ENCODE measurements around the gene TPRA1. TPM values are rescaled to one million over a fixed set of nuclear protein-coding genes. Genes with fewer than 3 reads are reported as not detected.

Gene TPRA1
- total and polyA plus RNA-seq, 2 of the 4 experiments (the other 2 are of a cell fraction): 17.9 to 40.1 TPM

DNA sequence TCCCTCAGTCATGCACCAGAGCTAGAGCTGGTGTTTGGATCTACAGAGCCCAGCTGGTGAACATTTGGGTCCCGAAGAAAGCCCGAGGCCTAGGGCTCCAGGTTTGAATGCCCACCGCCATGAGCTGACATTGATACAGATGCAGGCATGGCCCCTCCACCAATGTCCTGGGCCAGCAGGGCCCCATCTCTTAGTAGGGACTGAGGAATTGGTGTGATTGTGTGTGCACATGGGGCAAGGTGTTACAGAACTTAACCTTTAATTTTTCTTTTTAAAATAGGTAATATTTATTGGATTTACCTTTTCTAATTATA lies 49.5 kb upstream of the TPRA1 start:
- Histone ChIP-seq H3K9ac (ENCODE audit: low read depth, low read length) (no peak overlapping the region), H2BK20ac (ENCODE audit: low read depth, low read length) (no peak overlapping the region), H2AFZ (replicated peaks; ENCODE audit: low read length, poor library complexity) (no peak overlapping the region), H2AK9ac (replicated peaks; ENCODE audit: low read depth, low read length, poor library complexity) (no peak overlapping the region), H2BK15ac (ENCODE audit: low read depth, low read length) (no peak overlapping the region), H2BK5ac (ENCODE audit: low read depth, low read length, poor library complexity, severe bottlenecking) (no peak overlapping the region), H3K56ac (ENCODE audit: extremely low read depth, insufficient read depth, low read length) (no peak overlapping the region), H3K27ac (ENCODE audit: insufficient read depth, low read length) (no peak overlapping the region), H4K20me1 (ENCODE audit: insufficient read depth, low read length) (no peaks in the 10 kb centered on the region), H3K36me3 (ENCODE audit: control insufficient read depth, insufficient read depth, low read length) (no peaks in the 10 kb centered on the region), H3K9me1 (ENCODE audit: insufficient read depth, low read length) (no peaks in the 10 kb centered on the region), H3K4me2 (ENCODE audit: low read depth, low read length) (no peak overlapping the region), H3K27me3 (ENCODE audit: control insufficient read depth, insufficient read depth, low read length) (peaks cover 13% of the 10 kb centered on the region), H3K9me3 (ENCODE audit: control insufficient read depth, insufficient read depth, low read length) (no peaks in the 10 kb centered on the region), H4K91ac (ENCODE audit: insufficient read depth, low read depth, low read length) (no peak overlapping the region), H3K4me3 (ENCODE audit: insufficient read depth, low read depth, low read length) (no peak overlapping the region), H3K79me1 (ENCODE audit: low read depth in 1 of 2, low read length in 2 of 2) (no peaks in the 10 kb centered on the region), H4K5ac (ENCODE audit: low read depth, low read length) (no peak overlapping the region), H4K8ac (ENCODE audit: low read depth in 2 of 2, low read length in 2 of 2) (no peak overlapping the region), H3K14ac (replicated peaks; ENCODE audit: low read depth, low read length) (no peak overlapping the region), H3K23ac (ENCODE audit: low read depth, low read length) (no peak overlapping the region), H3K4ac (ENCODE audit: low read depth, low read length) (no peak overlapping the region), H3K18ac (ENCODE audit: low read depth, low read length) (no peak overlapping the region), H3K4me1 (ENCODE audit: control insufficient read depth, insufficient read depth, low read length) (peaks cover 2% of the 10 kb centered on the region; the same call in 1 of the 2 replicates), H2BK120ac (ENCODE audit: low read depth, low read length) (no peak overlapping the region), H2AK5ac (ENCODE audit: low read depth, low read length) (no peak overlapping the region)
- no TSS peak for BruUV-seq (replicated peaks)
- in situ Hi-C loops (cut with MboI; ENCODE audit: low sequenced_read_pairs): no loop called here
- dilution Hi-C loops (cut with HindIII; ENCODE audit: low sequenced_read_pairs, unreplicated experiment): no loop called here
- TF ChIP-seq, protein P1, sequence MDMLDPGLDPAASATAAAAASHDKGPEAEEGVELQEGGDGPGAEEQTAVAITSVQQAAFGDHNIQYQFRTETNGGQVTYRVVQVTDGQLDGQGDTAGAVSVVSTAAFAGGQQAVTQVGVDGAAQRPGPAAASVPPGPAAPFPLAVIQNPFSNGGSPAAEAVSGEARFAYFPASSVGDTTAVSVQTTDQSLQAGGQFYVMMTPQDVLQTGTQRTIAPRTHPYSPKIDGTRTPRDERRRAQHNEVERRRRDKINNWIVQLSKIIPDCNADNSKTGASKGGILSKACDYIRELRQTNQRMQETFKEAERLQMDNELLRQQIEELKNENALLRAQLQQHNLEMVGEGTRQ (IDR thresholded peaks at IDR 0.05; ENCODE audit: low read depth, low read length): no peak
- TF ChIP-seq MAFK (IDR thresholded peaks at IDR 0.05; ENCODE audit: low read depth, low read length): no peak
- TF ChIP-seq MXI1 (IDR thresholded peaks at IDR 0.05; ENCODE audit: borderline replicate concordance, low read depth, low read length): no peak
- no peak for TF ChIP-seq FOS (IDR thresholded peaks at IDR 0.05; ENCODE audit: low read depth, low read length)
- TF ChIP-seq BHLHE40 (IDR thresholded peaks at IDR 0.05; ENCODE audit: low read depth, low read length): no peak
- no peak for TF ChIP-seq RFX5 (IDR thresholded peaks at IDR 0.05; ENCODE audit: low read depth, low read length)
- TF ChIP-seq RAD21 (IDR thresholded peaks at IDR 0.05; ENCODE audit: low read length): no peak
- TF ChIP-seq NFE2L2 (IDR thresholded peaks at IDR 0.05; ENCODE audit: low read depth, low read length): no peak
- TF ChIP-seq CEBPB (IDR thresholded peaks at IDR 0.05; ENCODE audit: low read depth, low read length): no peak
- TF ChIP-seq, protein P2, sequence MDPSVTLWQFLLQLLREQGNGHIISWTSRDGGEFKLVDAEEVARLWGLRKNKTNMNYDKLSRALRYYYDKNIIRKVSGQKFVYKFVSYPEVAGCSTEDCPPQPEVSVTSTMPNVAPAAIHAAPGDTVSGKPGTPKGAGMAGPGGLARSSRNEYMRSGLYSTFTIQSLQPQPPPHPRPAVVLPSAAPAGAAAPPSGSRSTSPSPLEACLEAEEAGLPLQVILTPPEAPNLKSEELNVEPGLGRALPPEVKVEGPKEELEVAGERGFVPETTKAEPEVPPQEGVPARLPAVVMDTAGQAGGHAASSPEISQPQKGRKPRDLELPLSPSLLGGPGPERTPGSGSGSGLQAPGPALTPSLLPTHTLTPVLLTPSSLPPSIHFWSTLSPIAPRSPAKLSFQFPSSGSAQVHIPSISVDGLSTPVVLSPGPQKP (IDR thresholded peaks at IDR 0.05; ENCODE audit: borderline replicate concordance, low read depth, low read length): no peak
- TF ChIP-seq, protein P3, sequence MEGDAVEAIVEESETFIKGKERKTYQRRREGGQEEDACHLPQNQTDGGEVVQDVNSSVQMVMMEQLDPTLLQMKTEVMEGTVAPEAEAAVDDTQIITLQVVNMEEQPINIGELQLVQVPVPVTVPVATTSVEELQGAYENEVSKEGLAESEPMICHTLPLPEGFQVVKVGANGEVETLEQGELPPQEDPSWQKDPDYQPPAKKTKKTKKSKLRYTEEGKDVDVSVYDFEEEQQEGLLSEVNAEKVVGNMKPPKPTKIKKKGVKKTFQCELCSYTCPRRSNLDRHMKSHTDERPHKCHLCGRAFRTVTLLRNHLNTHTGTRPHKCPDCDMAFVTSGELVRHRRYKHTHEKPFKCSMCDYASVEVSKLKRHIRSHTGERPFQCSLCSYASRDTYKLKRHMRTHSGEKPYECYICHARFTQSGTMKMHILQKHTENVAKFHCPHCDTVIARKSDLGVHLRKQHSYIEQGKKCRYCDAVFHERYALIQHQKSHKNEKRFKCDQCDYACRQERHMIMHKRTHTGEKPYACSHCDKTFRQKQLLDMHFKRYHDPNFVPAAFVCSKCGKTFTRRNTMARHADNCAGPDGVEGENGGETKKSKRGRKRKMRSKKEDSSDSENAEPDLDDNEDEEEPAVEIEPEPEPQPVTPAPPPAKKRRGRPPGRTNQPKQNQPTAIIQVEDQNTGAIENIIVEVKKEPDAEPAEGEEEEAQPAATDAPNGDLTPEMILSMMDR (conservative IDR thresholded peaks at IDR 0.05; ENCODE audit: low read depth, low read length): no peak
- TF ChIP-seq SMC3 (IDR thresholded peaks at IDR 0.05; ENCODE audit: low read depth, low read length): no peak
- no peak for TF ChIP-seq RCOR1 (IDR thresholded peaks at IDR 0.05; ENCODE audit: insufficient replicate concordance, low read length)
- TF ChIP-seq MAZ (IDR thresholded peaks at IDR 0.05; ENCODE audit: borderline replicate concordance, low read depth, low read length): no peak
- no peak for TF ChIP-seq POLR2A (IDR thresholded peaks at IDR 0.05; ENCODE audit: low read depth, low read length)
- TF ChIP-seq CHD1 (IDR thresholded peaks at IDR 0.05; ENCODE audit: low read depth, low read length): no peak
- no peak for ATAC-seq (ENCODE audit: low read depth)
- WGBS, 2 experiments (ENCODE audit: extremely low coverage in 2 of 2, insufficient read length in 1 of 2): no CpG with 5 or more reads among the region's 3 CpGs
- intact Hi-C loops (cut with micrococcal nuclease): no loop called here
- POLR2A ChIA-PET (ENCODE audit: unreplicated experiment): no interaction called here
- no peak for DNase-seq
- CTCF ChIA-PET: interaction anchor here (1.0 kb wide), 1 partner anchor 12 kb away, joined by 3 read pairs; no protein-coding TSS in a partner anchor
